GM18520 (cell line): Measurements from ENCODE around the gene ATP8A2.
"Not testable (repeated sequence)": the region's sequence is repeated elsewhere in the genome, so short reads cannot be mapped to it uniquely, and the experiment has no call there.

Source experiments
- ATAC-seq: cut with Tn5 transposase; IDR thresholded peaks from one replicate; pipeline ENCODE4 v1.9.1; 2021; ENCODE audit not compliant: unreplicated experiment

ATP8A2 gene

DNA sequence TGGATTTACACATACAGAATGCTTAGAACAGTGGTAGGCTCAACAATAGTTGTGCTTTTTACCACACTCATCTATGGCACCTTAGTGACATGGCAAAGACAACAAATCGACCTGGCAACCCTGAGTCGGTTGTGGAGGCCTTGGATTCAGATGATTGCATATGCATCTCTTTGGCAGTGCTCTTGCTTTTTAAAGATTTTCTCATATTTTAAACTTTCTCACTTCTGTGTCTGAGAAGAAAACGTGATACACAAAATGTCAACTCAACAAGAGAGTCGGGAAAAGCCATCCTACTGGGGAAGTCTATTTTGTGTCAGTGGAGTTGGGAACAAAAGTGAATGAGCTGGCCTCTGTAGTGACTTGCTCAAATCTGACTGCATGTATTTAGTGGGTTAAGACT, 85.8 kb downstream of the ATP8A2 start:
- no peak for ATAC-seq

DNA sequence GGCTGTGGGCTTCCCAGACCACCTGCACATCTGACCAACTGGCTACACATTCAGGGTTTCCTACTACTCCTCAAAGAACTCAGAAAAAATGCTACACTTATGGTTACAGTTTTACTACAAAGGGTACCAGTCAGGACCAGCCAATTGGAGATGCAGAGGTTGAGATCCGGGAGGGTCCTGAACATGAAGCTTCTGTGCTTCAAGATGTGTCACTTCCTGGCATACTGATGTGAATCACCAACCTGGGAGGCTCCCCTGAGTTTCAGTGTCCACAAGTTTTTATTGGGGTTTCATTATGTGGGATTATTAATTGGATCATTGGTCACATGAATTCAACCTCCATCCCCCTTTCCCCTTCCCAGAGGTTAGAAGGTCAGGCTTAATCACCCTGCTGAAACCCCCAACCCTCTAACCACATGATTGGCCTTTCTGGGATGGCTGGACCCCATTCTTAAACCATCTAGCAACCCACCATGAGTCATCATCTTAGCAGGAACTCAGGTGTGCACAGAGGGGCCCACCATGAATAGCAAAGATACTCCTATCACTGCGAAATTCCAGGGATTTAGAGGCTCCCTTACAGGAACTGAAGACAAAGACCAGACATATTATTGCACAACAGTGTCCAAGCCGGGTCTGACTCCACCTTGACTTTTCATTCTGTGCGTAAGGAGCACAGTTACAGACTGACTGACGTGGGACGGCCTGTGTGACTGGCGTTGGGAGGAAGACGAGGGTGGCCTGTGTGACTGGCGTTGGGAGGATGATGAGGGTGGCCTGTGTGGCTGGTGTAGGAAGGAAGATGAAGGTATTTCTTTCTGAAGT, 90.7 kb downstream of the ATP8A2 start:
- no peak for ATAC-seq

DNA sequence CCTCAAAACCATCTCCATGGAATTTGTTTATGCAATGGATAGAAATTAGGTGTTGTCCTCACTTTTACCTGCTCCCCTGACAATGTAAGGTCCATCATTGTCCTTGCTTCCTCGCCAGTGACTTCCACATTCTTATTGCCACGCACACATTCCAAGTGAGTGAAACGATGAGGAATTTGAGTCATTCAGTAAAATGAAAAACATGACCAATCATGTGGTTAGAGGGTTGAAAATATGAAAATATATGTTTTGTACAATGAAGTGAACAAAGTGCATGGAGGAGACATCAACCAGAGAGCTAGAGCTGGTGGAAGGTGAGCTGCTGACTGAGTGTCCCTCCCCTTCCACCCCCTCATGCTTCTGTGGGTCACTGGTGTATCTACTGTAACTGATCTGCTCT, 91.7 kb downstream of the ATP8A2 start:
- ATAC-seq = no peak

DNA sequence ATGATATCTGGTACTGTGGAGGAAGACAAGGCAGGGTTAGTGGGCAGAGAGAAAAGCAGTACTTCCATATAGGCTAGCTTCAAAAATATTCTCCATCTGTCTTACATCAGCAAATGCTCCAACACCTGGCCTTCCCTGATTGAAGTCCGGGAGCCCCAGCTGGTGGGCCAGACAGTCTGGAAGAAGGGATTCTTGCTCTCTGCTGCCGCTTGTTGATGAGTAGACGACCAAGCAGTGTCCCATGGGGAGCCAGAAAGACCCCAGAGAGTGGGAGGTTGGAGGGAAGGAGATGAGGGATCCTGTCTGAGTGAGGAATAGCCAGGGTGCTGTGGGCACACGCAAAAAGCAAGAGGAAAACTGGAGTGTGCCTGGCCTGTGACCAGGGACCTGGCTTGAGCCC, 95.1 kb downstream of the ATP8A2 start:
- no peak for ATAC-seq

DNA sequence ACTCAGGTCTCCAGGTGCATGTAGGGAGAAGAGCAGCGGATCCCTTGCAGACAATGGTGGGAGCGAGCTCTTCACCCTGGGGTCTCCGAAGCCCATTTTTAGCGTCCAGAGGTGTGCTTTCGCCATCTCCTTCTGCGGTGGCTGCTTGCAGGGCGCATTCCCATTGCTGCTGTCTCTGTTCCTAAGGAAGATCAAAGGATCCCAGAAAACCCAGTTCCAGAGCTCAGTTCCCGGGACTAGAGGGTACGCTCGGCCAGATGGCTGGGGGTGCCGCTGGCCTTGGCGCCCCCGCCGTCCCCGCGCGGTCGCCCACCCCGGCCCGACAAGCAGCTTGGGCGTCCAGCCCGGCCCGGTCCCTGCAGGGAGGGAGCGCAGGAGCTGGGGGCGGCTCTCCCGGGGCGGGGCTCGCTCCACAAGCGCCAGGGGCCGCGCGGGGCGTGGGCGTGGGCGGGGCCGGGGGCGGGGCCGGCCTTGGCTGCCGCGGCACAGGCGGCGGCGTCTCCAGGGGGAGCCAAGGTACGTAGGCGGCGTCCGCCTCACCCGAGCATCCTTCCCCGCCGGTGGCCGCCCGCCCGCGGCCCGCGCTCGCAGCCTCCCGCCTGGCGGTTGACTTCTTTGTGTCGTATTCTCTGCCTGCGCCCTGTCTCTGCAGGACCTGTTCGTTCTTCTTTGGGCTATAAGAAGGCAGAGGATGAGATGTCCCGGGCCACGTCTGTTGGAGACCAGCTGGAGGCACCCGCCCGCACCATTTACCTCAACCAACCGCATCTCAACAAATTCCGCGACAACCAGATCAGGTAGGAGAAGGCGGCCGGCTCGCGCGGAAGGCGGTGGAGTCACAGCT, 96.8 kb downstream of the ATP8A2 start:
- ATAC-seq = no peak

DNA sequence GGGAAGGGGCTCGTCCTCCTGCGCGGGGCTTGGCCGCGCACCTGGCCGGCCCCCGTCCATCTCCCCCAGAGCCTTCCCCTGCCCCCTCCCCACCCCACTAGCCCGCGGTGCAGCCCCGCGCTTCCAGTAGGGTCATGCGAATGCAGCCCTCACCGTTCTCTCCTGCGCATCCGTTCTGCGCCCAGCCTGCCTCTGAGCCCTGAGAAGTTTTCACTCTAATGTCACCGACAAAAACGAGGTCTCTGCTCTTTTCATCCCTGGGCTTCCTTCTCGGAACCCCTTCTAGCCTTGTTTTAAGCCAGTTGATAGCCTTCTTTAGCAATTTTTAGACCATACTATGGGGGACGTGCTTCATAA, 97.4 kb downstream of the ATP8A2 start:
- no peak for ATAC-seq

DNA sequence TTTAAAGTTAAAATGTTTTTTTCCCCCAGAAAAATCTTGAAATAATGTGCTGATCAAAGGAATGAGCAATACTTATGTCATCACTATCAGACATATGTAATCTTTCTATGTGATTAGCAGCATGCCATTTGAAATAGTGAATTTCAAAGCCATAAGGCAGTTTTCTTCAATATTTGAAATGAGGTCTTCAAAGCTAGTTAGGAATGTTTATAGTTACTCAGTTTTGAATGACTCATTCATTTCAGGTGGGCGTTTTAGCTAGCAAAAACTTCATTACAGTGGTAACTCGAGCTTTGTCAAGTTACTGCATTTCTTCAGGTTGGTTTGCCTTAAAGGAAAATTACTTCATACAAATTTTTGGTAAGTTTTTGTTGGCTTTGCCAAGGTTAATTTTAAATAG, 102.1 kb downstream of the ATP8A2 start:
- no peak for ATAC-seq

DNA sequence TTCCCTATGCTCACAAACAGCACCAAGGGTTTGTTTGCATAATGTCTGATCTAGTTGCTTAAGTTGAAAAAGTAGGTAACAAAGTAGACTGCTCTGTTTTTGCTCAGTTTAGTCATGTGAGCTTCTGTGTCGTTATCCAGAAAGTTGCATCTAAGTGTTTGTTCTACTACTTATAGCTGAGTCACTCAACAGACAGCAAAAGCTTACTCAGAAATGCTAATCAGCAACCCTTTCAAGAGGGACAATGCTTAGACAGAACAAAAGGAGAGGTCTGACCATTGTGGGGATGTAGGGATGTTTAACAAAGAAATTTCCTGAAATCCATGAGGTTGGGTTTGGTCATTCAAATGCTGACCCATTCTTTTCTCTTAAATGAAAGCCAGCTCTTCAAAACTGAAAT, 106.4 kb downstream of the ATP8A2 start:
- ATAC-seq = no peak

DNA sequence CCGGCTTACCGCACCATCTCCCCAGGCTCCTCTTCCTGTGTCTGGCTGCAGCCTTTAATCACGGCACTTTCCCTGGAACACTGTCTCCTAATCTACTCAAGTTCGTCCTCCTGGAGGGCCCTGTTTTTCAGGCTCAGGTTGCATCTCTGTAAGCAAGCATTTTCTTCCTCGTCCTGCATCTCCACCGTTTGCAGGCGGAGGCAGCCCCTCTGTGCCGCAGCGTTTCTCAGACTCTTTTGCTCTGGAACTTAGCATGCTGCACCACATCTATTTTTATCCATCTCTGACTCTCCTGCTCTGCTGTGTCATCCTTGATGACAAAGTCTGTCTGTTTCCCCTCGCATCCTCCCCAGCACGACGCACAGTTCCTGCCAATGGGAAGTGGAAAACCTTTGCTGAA, 117.5 kb downstream of the ATP8A2 start:
- ATAC-seq = no peak

DNA sequence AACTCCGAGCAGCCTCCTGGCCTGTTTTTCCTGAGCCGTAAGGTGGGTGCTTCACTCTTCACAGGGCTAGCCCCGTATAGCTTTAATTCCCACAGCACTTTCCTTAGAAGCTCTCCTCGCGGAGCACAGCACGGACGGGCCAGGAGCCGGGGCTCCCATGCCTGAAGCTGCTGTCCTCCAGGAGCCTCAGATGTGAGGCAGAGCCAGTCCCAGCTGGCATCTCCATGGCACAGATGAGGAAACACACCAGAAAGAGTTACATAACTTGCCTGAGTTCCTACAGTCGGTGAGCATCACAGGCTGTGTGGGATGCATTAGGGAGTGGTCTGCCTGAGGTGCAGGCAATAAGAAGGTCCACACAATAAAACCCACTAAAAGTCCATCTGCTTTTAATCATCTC, 118.5 kb downstream of the ATP8A2 start:
- ATAC-seq = no peak

DNA sequence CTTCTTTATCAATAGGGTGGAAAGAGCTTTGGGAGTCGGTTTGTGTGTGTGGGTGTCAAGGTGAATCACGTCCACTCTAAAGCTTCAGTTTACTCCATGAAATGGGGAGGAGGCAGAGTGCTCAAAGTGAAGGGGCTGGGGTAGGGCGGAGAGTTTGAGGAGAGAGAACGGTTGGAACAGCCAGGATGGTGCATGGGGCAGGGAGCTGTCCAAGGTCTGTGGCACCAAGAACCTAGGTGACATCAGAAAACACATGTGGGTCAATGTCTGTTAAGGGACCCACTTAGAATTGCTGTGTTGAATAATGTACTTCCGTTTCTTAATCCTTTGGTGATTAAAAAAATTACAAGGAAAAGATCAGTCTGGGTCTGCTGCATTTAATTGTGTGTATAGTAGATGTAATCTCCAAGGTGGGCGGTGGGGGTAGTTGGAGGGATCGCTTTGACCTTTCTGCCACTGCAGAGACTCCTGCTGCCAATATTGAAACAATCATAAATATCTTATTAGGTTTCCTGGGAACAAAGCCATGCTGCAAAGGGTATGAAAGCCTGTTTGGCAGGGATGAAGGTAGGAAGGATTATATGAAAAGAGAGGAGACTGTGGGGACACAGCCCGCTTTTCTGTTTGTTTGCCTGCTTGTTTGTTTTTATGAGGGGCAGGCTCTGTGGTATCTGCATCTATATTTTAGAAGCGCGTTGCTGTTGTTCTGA, 122.3 kb downstream of the ATP8A2 start:
- ATAC-seq = no peak

DNA sequence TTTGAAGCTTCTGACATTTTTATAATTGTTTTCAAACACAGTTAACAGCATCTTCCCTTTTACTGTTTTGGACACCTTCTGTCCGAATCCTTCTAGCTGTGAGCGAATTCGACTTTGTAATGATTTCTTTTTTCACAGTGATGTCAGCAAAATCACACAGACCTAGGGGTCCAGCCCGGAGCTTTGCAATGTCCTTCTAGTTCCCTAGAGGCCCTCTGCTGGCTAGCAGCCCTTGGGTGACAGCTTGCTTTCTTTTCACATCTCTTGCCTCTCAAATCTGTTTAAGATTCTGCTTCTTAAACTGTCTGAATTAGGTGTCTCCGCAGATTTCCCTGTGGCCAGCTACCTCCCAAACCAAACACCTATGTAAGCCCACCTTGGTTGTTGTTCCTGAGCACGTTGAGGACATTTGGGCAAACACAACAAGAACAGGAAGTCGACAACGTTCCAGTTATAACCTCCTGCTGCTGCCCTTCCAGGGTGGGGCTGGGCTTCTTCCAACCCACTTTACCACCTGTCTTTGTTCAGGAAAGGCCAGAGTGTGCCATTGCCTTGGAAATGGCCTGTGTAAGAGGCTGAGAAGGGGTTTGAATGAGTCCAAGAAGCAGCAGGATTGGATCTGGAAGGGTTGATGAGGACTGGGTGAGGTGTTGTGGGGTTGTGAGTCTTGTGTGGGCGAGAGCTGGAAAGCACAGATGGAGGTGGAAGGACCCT, 123.1 kb downstream of the ATP8A2 start:
- no peak for ATAC-seq

DNA sequence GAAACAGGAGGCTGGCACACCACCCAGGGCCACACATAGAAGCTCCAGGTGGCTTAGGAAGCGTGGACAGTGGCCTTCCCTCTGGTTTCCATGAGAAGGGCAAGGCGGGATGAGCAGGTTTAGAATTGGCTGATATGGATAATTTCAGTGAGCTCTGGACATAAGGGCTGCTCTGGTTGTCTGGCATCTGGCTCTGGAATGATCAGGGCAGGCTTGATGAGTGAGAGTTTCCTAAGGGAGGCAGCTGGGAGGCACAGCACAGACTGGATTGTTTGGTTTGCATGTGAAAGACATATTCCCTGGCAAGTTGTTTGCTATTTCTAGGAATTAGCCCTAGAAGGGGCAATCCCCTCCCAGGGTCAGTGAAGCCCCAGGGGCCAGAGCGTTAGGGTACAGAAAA, 129.5 kb downstream of the ATP8A2 start:
- ATAC-seq = no peak

DNA sequence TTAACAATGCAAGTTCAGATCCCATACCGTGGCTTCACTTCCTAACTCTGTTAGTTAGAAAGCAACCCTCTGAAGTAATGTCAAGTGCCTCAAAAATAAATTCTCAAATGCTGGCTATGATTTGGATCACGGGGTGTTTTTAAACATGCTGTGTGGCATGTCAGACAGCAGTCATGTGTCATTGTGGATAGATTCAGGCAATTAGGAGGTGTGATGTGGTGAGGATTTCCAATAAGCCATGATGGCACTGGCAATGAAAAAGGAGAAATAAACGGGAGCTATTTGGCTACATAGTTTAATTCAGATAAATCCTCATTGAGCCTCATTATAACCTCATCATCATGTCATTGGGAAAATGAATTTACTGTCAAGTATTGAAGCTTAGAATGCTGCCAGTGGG, 130.3 kb downstream of the ATP8A2 start:
- ATAC-seq = no peak

DNA sequence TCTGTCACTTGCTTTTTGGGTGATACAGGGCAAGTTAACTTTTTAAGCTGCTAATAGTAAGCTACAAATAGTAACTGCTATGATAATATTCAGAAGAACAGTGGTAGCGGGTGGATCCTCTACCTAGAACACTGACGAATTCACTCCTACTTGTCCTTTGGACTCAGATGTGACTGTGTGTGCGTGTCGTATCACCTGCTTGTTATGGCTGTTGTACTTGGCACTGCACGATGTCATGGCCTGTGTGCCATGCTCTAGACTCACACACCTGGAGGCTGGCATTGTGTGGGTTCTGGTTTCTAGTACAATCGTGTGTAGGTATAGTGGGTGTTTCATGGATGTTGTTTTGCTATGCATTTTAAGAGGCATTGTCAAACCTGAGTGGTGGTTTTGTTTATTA, 130.8 kb downstream of the ATP8A2 start:
- ATAC-seq = no peak

DNA sequence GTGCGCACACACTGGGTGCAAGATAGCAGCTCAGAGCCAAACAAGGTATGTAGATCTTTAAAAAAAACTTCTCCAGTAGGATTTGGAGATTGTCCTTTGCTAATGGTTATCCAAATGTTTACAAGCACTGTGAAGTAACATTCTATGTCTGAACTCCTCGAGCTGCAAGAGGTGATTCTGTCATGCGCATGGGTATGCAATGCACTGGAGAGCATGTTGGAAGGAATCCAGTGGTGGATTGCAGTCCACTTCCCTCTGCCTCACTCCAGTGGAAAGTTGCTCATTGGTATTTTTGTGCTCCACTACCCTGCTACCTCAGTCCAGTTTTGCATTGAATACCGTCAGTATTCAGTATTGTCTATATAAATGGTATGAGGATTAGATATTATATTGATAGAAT, 132.1 kb downstream of the ATP8A2 start:
- ATAC-seq = no peak

DNA sequence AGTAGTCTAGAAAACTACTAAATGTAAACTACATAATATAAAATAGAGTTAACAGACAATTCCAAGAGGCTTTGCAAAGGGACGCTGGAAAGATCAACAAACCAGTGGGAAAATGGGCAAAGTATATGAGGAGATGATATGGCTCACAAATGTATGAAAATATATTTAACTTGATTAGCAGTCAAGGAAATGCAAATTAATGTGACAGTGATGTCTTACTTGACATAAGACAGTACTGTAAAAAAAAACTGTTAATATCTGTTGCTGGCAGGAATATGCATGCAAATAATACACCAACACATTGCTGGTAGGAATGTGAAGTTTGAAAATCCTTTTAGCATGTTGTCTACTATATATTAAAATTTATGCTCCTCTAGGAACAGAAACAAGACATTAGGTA, 136.1 kb downstream of the ATP8A2 start:
- ATAC-seq = no peak

DNA sequence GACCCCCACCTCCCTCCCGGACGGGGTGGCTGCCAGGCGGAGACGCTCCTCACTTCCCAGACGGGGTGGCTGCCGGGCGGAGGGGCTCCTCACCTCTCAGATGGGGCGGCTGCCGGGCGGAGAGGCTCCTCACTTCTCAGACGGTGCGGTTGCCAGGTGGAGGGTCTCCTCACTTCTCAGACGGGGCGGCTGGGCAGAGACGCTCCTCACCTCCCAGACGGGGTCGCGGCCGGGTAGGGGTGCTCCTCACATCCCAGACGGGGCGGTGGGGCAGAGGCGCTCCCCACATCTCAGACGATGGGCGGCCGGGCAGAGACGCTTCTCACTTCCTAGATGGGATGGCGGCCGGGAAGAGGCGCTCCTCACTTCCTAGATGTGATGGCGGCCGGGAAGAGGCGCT, 141.3 kb downstream of the ATP8A2 start:
- not testable (repeated sequence) for ATAC-seq

DNA sequence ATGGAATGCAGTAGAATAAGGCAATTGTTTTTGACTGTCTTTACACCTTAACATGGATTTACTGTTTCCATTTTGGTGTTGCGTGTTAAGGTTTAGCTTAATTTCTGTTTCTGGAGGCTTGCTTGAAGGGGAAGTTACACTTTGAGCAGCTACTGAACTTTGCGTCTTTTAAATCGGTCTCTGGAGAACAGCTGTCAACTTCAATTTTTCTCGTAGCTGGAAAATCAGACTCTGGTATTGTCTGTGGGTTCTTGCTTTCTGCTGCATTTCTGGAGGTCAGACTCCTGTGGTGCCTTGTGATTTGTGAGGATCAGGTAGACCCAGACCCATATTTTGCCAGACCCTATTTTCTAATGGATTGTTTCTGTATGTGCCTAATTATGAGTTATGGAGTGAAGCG, 146.7 kb downstream of the ATP8A2 start:
- no peak for ATAC-seq

DNA sequence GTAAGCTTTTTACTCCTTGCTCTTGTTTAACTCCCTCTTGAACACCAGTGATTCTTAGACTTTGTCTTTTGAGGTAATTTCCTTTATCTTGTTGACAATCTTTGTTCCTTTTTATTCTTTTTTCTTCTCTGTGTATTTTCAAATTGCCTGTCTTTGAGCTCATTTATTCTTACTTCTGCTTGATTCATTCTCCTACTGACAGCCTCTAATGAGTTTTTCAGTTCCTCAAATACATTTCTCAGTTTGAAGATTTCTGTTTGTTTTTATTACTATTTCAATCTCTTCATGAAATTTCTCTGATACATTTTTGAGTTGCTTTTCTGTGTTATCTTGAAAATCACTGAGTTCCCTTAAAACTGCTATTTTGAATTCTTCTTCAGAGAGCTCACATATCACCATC, 154.1 kb downstream of the ATP8A2 start:
- no peak for ATAC-seq

DNA sequence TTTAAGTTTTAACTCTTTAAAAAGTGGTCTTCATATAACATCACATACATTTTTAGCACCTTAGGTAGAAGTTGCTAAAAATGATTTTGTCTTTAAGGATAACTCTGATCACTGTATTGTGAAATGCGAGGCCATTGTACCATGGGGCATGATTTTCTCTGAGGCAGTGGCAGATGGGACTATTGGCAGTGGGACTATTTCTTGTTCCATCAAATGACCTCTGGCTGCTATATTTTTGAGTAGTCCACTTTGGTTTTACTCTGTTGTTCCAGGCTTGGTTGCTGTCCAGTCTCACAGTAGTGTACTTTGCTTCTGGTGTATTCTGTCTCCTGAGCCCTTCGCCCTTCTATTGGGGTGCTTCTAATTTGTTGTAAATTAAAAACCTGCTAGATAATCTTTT, 156.5 kb downstream of the ATP8A2 start:
- ATAC-seq = no peak
